GM21723 (cell line): ENCODE results near the gene WARS2.

Experiments used
- ATAC-seq: cut with Tn5 transposase; IDR thresholded peaks from one replicate; pipeline ENCODE4 v1.9.1; 2021; ENCODE audit warnings: mild to moderate bottlenecking, moderate library complexity; ENCODE audit not compliant: unreplicated experiment

The WARS2 gene

GRCh38 chr1:119038363-119038762, 102.1 kb downstream of the WARS2 start:
- no peak for ATAC-seq

DNA sequence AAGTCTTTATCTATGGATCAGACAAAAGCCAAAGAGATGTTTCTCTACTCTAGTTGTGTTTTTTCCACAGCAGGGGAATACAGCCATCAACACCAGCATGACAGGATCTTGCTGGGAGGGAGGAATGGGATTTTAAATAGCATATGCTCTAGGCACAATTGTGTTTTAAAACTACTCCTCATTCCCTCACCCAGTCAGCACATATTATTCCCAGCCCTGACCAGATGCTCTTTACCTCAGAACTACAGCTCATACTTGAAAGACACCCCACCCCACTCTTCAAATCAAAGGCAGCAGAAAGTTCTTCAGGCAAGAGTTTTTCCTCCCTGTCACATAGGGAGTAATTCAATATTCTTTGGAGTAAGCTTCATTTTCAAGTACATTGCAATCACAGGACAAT, 106.1 kb downstream of the WARS2 start:
- no peak for ATAC-seq

GRCh38 chr1:119032986-119033385, 107.5 kb downstream of the WARS2 start:
- no peak for ATAC-seq

GRCh38 chr1:119027759-119028158, 112.7 kb downstream of the WARS2 start:
- no peak for ATAC-seq

DNA sequence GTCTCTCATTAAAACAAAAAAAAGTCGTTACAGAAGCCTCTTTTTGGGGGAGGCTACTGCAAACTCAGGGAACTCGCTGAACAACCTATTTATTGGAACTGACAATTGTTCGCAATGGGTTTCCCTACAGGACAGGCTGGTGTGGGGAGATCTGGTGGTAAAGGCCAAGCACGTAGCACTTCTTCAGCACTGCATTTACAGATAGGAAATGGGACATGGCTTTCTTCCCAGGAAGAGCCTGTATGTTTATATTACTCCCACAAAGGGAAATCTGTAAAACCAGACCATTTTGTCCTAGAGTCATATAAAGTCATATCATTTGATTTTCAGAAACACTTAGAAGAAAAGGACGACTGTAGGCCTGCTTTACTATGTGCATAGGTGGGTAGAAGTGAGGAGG, 113.5 kb downstream of the WARS2 start:
- ATAC-seq = no peak

DNA sequence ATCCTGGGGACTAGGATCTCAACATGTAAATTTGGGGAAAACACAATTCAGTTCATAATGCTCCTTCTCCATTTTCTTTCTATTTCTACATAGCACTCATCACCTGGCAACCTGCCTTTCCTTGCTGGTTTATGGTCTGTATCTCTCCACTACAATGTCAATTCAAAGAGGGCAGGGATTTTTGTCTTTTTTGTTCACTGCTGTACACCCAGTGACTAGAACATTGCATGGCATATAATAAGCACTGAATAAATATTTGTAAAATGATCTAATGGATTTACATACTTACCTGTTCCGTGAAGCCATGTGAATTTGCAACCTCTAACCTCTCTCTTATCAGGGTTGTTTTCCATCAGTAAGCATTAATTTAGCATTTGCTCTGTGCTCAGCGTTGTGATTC, 124.9 kb downstream of the WARS2 start:
- no peak for ATAC-seq

DNA sequence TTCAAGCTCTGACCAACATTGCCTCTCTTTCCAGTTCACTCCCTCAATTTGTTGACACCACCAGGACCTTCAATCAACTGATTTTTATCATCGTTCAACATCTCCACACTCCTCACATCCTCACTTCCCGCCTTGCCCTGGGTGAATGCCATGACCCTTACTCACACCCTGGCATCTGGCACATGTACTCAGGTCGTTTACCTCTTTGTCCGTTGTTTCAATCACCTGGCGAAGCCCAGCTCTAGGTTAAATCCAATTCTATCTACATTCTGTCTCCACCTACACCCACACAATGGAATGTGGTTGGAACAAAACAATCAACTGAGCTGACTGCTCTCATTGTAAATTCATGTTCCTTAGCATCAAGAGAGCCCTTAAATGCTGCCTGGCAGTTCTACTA, 128.1 kb downstream of the WARS2 start:
- no peak for ATAC-seq

DNA sequence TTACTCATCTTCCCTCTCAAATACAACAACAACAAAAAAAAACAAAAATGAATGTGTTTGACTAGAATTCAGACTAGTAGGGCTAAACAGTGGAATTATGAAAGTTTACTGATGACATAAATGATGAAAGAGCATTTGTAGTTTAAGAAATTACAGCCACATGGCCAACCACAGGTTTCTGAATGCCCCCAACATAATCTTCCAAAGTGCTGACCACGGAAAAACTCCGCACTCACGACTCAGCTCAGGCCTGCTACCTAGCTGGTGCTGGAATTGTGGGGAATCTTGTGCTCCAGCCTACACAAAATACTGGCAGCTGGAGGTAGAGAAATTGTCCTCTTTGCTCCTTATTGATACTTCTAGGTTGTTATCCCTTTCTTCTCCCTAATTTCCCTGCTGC, 128.7 kb downstream of the WARS2 start:
- no peak for ATAC-seq

- no peak for ATAC-seq
Measured at GRCh38 chr1:119011116-119011515, 129.3 kb downstream of the WARS2 start.

DNA sequence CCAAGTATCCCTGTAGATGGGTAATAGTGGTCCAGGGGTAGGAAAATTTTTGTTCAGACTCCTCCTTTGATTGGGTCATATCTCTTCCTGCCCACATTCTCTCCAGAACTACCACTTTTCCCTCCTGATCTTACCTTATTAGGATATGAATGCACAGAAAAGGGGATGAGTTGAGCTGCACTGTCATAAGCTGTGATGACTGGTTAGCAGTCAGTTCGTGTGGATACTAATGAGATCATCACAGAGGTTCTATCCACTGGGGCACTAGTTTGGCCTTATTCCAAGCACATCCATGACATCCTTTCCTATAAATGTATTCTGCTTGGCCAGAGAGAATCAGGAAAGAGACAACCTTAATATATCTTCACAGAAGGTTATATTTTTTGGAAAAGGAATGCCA, 130.3 kb downstream of the WARS2 start:
- no peak for ATAC-seq

GRCh38 chr1:119009312-119009655, 131.2 kb downstream of the WARS2 start:
- ATAC-seq = no peak

GRCh38 chr1:119008483-119009311, 131.8 kb downstream of the WARS2 start:
- ATAC-seq = peak; percentile 55

GRCh38 chr1:119007670-119008482, 132.6 kb downstream of the WARS2 start:
- no peak for ATAC-seq

DNA sequence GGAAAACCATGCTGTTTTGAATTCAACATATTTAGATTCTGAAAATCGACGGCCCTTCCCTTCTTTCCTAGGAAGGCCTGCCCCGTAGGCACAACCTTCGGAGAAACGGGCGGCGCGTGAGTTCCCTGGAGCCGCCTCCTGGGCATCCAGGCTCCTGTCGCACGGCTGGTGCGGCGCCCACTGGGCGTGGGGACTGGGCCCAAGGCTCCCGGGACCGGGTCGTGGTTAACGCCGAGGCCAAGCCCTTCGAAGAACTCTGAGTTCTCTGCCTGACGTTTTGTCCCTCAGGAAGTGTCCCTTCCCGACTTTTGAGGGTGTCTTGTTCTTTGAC, 133.1 kb downstream of the WARS2 start:
- no peak for ATAC-seq

GRCh38 chr1:119006406-119007279, 133.8 kb downstream of the WARS2 start:
- no peak for ATAC-seq

GRCh38 chr1:119005724-119006405, 134.6 kb downstream of the WARS2 start:
- no peak for ATAC-seq

- ATAC-seq = no peak
Measured at GRCh38 chr1:119004781-119005180, 135.7 kb downstream of the WARS2 start.

GRCh38 chr1:119004129-119004527, 136.3 kb downstream of the WARS2 start:
- ATAC-seq = no peak

- no peak for ATAC-seq
Measured at GRCh38 chr1:119003413-119004128, 136.9 kb downstream of the WARS2 start.

GRCh38 chr1:119002028-119002686, 138.3 kb downstream of the WARS2 start:
- no peak for ATAC-seq
